SK-N-SH (cell line): Measurements from ENCODE around the gene POLA2. TPM values are rescaled to one million over a fixed set of nuclear protein-coding genes. Genes with fewer than 3 reads are reported as not detected.

Experiments
- CTCF ChIA-PET: fragments of 300-600, 350-600 bp; formaldehyde crosslinking; extraction: SDS; loops from one replicate; lab custom pipeline; 2021; lab: Yijun Ruan, JAX
- POLR2A ChIA-PET: fragments of 350-600 bp; sonication (Branson Sonifier 250); formaldehyde crosslinking; extraction: SDS; loops from one replicate; lab custom pipeline; 2020; ENCODE audit warnings: antibody characterized with exemption, inconsistent platforms; lab: Yijun Ruan, JAX
- DNase-seq: peaks from one replicate; pipeline ENCODE4 v3.0.0; 2012
- H2AFZ ChIP-seq: fragments of 200-600 bp; sonication (generic); 2 replicates; pipeline ENCODE4 v1.8.1; 2016; ENCODE audit warnings: antibody characterized with exemption, mild to moderate bottlenecking, low read depth
- H3F3A ChIP-seq: fragments of 200-600 bp; sonication (generic); replicated peaks from 2 replicates; pipeline ENCODE3; 2016; ENCODE audit warnings: antibody characterized with exemption, mild to moderate bottlenecking; ENCODE audit not compliant: insufficient read depth
- H3K27ac ChIP-seq, 2 experiments: fragments of 200-500 bp in 1 of 2; fragments of 200-600 bp in 1 of 2; sonication (Bioruptor generic) in 1 of 2; sonication (generic), shearing (Covaris generic) in 1 of 2; 2 replicates each; pipeline versions ENCODE4 v1.5.1 to v1.6.1; 2014 to 2016; ENCODE audit warnings: low read depth in 2 of 2, inconsistent platforms in 1 of 2, low read length in 1 of 2, mild to moderate bottlenecking in 1 of 2, mixed read lengths in 1 of 2
- H3K27me3 ChIP-seq: fragments of 200-600 bp; sonication (generic), shearing (Covaris generic); 2 replicates; pipeline ENCODE4 v1.6.1; 2016; ENCODE audit warnings: mixed run types; ENCODE audit not compliant: insufficient read depth
- H3K36me3 ChIP-seq, 2 experiments: fragments of 200-500 bp in 1 of 2; fragments of 200-600 bp in 1 of 2; sonication (Bioruptor generic) in 1 of 2; sonication (generic) in 1 of 2; replicated peaks in 1 of 2; 2 replicates each; pipeline versions ENCODE3 to v1.5.1; 2014 to 2016; ENCODE audit warnings: low read length in 1 of 2, mild to moderate bottlenecking in 1 of 2; ENCODE audit not compliant: insufficient read depth in 2 of 2, control insufficient read depth in 1 of 2
- H3K4me1 ChIP-seq, 2 experiments: fragments of 200-500 bp in 1 of 2; fragments of 200-600 bp in 1 of 2; sonication (Bioruptor generic) in 1 of 2; sonication (generic), shearing (Covaris generic) in 1 of 2; 2 replicates each; pipeline versions ENCODE4 v1.5.1 to v1.6.1; 2014 to 2016; ENCODE audit warnings: low read depth in 1 of 2, low read length in 1 of 2, mixed run types in 1 of 2; ENCODE audit not compliant: insufficient read depth in 2 of 2, control insufficient read depth in 1 of 2
- H3K4me2 ChIP-seq: fragments of 200-600 bp; sonication (generic), shearing (Covaris generic); 2 replicates; pipeline ENCODE4 v1.6.1; 2017; ENCODE audit warnings: mixed run types
- H3K4me3 ChIP-seq, 2 experiments: fragments of 200-500 bp in 1 of 2; fragments of 200-600 bp in 1 of 2; sonication (Bioruptor generic) in 1 of 2; sonication (generic), shearing (Covaris generic) in 1 of 2; 2 replicates each; pipeline versions ENCODE4 v1.5.1 to v1.8.1; 2014 to 2016; ENCODE audit warnings: low read depth in 2 of 2, inconsistent platforms in 1 of 2, low read length in 1 of 2, mild to moderate bottlenecking in 1 of 2, mixed read lengths in 1 of 2, moderate library complexity in 1 of 2
- H3K79me2 ChIP-seq: fragments of 200-600 bp; sonication (generic); 2 replicates; pipeline ENCODE4 v1.8.1; 2017; ENCODE audit warnings: mild to moderate bottlenecking; ENCODE audit not compliant: insufficient read depth
- H3K9ac ChIP-seq: fragments of 200-600 bp; sonication (generic); 2 replicates; pipeline ENCODE4 v1.6.1; 2017; ENCODE audit warnings: mixed run types
- H3K9me2 ChIP-seq: fragments of 200-600 bp; sonication (generic); 2 replicates; pipeline ENCODE4 v1.6.1; 2017; ENCODE audit warnings: mixed run types
- H3K9me3 ChIP-seq: fragments of 200-600 bp; sonication (generic); 2 replicates; pipeline ENCODE4 v1.6.1; 2017; ENCODE audit warnings: mixed run types, mild to moderate bottlenecking, moderate library complexity
- H4K20me1 ChIP-seq: fragments of 200-600 bp; sonication (generic); 2 replicates; pipeline ENCODE4 v1.6.1; 2017; ENCODE audit warnings: mild to moderate bottlenecking, mixed run types; ENCODE audit not compliant: insufficient read depth
- CHD2 ChIP-seq: fragments of 150-350 bp; IDR thresholded peaks from 2 replicates; pipeline ENCODE4 v1.6.1; 2018; ENCODE audit warnings: low read length; ENCODE audit not compliant: partially characterized antibody
- CTCF ChIP-seq: fragments of 200-600 bp; sonication (generic); IDR thresholded peaks from 2 replicates; pipeline ENCODE4 v1.6.1; 2017; ENCODE audit warnings: antibody characterized with exemption, mild to moderate bottlenecking, moderate library complexity
- ELF1 ChIP-seq: IDR thresholded peaks from 2 replicates; pipeline ENCODE4 v1.4.0; 2012
- EZH2phosphoT487 ChIP-seq: fragments of 200-600 bp; sonication (generic); IDR thresholded peaks from 2 replicates; pipeline ENCODE4 v1.6.1; 2017; ENCODE audit warnings: low read depth, mixed run types, mild to moderate bottlenecking, antibody characterized with exemption, moderate library complexity, borderline replicate concordance
- FOXM1 ChIP-seq: IDR thresholded peaks from 2 replicates; pipeline ENCODE4 v1.4.0; 2012; ENCODE audit warnings: low read depth, mild to moderate bottlenecking
- GABPA ChIP-seq: IDR thresholded peaks from 2 replicates; pipeline ENCODE4 v1.4.0; 2012; ENCODE audit warnings: low read depth, mild to moderate bottlenecking
- IRF3 ChIP-seq: fragments of 150-350 bp; IDR thresholded peaks from 2 replicates; pipeline ENCODE4 v1.6.1; 2016; ENCODE audit warnings: mild to moderate bottlenecking, low read depth, low read length
- JUND ChIP-seq: IDR thresholded peaks from 2 replicates; pipeline ENCODE4 v1.4.0; 2012
- MEF2A ChIP-seq: IDR thresholded peaks from 2 replicates; pipeline ENCODE4 v1.4.0; 2012; ENCODE audit warnings: low read depth, borderline replicate concordance
- MXI1 ChIP-seq: IDR thresholded peaks from 2 replicates; pipeline ENCODE4 v1.6.1; 2012; ENCODE audit warnings: mild to moderate bottlenecking, low read depth, low read length, improper control_type of control experiment
- NFIC ChIP-seq: IDR thresholded peaks from 2 replicates; pipeline ENCODE4 v1.4.0; 2012; ENCODE audit warnings: borderline replicate concordance
- NRF1 ChIP-seq: IDR thresholded peaks from 2 replicates; pipeline ENCODE4 v1.6.1; 2012; ENCODE audit warnings: low read depth, mild to moderate bottlenecking, low read length
- PBX3 ChIP-seq: IDR thresholded peaks from 2 replicates; pipeline ENCODE4; 2012
- RCOR1 ChIP-seq: fragments of 150-350 bp; IDR thresholded peaks from 2 replicates; pipeline ENCODE4 v1.6.1; 2017; ENCODE audit warnings: antibody characterized with exemption, low read length
- REST ChIP-seq: IDR thresholded peaks from 2 replicates; pipeline ENCODE4 v1.6.1; 2012; ENCODE audit warnings: mild to moderate bottlenecking, low read depth, low read length, moderate library complexity
- RFX5 ChIP-seq: IDR thresholded peaks from 2 replicates; pipeline ENCODE4 v1.6.1; 2012; ENCODE audit warnings: mild to moderate bottlenecking, improper control_type of control experiment, low read length
- TAF1 ChIP-seq: IDR thresholded peaks from 2 replicates; pipeline ENCODE4 v1.6.1; 2012; ENCODE audit warnings: low read depth, mild to moderate bottlenecking, low read length, moderate library complexity, borderline replicate concordance
- TEAD4 ChIP-seq: IDR thresholded peaks from 2 replicates; pipeline ENCODE4 v1.4.0; 2012; ENCODE audit warnings: mild to moderate bottlenecking, borderline replicate concordance; ENCODE audit not compliant: insufficient read depth
- USF1 ChIP-seq: IDR thresholded peaks from 2 replicates; pipeline ENCODE4 v1.4.0; 2012; ENCODE audit warnings: low read depth, borderline replicate concordance
- USF2 ChIP-seq: fragments of 150-350 bp; IDR thresholded peaks from 2 replicates; pipeline ENCODE4 v1.6.1; 2017; ENCODE audit warnings: antibody characterized with exemption, low read length, low read depth, borderline replicate concordance
- WGBS: methylation state at CpG from one replicate; pipeline ENCODE4 v1.1.6; 2017; ENCODE audit warnings: low lambda C conversion rate; 5-methylcytosine and 5-hydroxymethylcytosine counted together
- polyA plus RNA-seq, 3 experiments: library from polyadenylated mRNA; depleted of rRNA; stranded (reverse); fragments of >200 nt; gene quantifications; 2 replicates each; pipeline ENCODE4 v1.2.3, GENCODE V29; 2012

Gene POLA2
- polyA plus RNA-seq, 1 of the 3 experiments (the other 2 are of a cell fraction), result 18.4 TPM

GRCh38 chr11:65315204-65315865, 53.6 kb downstream of the POLA2 start (continued):
- TF ChIP-seq IRF3 (no peak), USF2 (no peak), USF1 (no peak), RCOR1 (no peak), MEF2A (no peak), GABPA (0 out of 2 replicates have a peak, but pooled peaks have one; percentile 7), EZH2phosphoT487 (no peak)

- no peaks in the 10 kb centered on the region for H3K27me3 ChIP-seq
- H3K4me1 ChIP-seq, result peaks cover 20 to 28% of the 10 kb centered on the region in 2 experiments; a peak in 2 of 4 replicates
- H3K36me3 ChIP-seq, result peaks cover 0 to 3% of the 10 kb centered on the region in 2 experiments
- peaks cover 5% of the 10 kb centered on the region for H3F3A ChIP-seq
- no peak for DNase-seq
- ChIA-PET POLR2A (interaction anchor here (0.6 to 2.4 kb wide), 11 partner anchors 12 to 90 kb away, joined by 3 to 26 read pairs (median 4); partner anchors contain the start of genes DPF2 and POLA2), CTCF (interaction anchor here (0.6 to 24.1 kb wide), 34 partner anchors 11 to 301 kb away, joined by 3 to 1118 read pairs (median 5); partner anchors contain the start of genes ARL2, DPF2, POLA2 and ZNRD2)
- no peaks in the 10 kb centered on the region for H3K9me2 ChIP-seq
- peak overlapping the region; percentile 84 for H3K9ac ChIP-seq
- peaks cover 31% of the 10 kb centered on the region for H4K20me1 ChIP-seq
- H2AFZ ChIP-seq, result peak overlapping the region; percentile 90; the same call in 1 of the 2 replicates
- peak overlapping the region; percentile 87 for H3K4me2 ChIP-seq
- H3K79me2 ChIP-seq, result peaks cover 54% of the 10 kb centered on the region
- no peaks in the 10 kb centered on the region for H3K9me3 ChIP-seq
- 35% methylated on average over 8 of the region's 8 CpGs for WGBS
- H3K4me3 ChIP-seq, result peak overlapping the region; percentile 85 to 94
- H3K27ac ChIP-seq, result no peak overlapping the region; a peak in 1 of 4 replicates
- no peak for TF ChIP-seq NRF1
- no peak for TF ChIP-seq REST
- TF ChIP-seq CHD2, result no peak
- no peak for TF ChIP-seq RFX5
- TF ChIP-seq TEAD4, result no peak
- no peak for TF ChIP-seq JUND
- TF ChIP-seq NFIC, result no peak
- TF ChIP-seq RCOR1, result no peak
- no peak for TF ChIP-seq CTCF
- no peak for TF ChIP-seq ELF1
- no peak for TF ChIP-seq FOXM1
- no peak for TF ChIP-seq GABPA
- TF ChIP-seq TAF1, result no peak
- TF ChIP-seq MXI1, result no peak
- TF ChIP-seq PBX3, result no peak
These were observed 54.1 kb downstream of the POLA2 start for GRCh38 chr11:65315866-65316226.
